Activated naive CD8-positive, alpha-beta T cell (primary cell): ENCODE results near the gene COX18.

Experiments
- H3K27ac Mint-ChIP-seq: one replicate; pipeline ENCODE4 v1.8.0; 2021; ENCODE audit warnings: mixed read lengths
- H3K27me3 Mint-ChIP-seq: one replicate; pipeline ENCODE4 v1.8.0; 2021; ENCODE audit warnings: mixed read lengths
- H3K36me3 Mint-ChIP-seq: one replicate; pipeline ENCODE4 v1.8.0; 2021; ENCODE audit warnings: mixed read lengths
- H3K4me1 Mint-ChIP-seq: one replicate; pipeline ENCODE4 v1.8.0; 2021; ENCODE audit warnings: low read depth, mixed read lengths
- H3K4me3 Mint-ChIP-seq: one replicate; pipeline ENCODE4 v1.8.0; 2021; ENCODE audit warnings: mild to moderate bottlenecking, mixed read lengths
- H3K9me3 Mint-ChIP-seq: one replicate; pipeline ENCODE4 v1.8.0; 2021; ENCODE audit warnings: low read depth, mixed read lengths

Gene COX18

DNA sequence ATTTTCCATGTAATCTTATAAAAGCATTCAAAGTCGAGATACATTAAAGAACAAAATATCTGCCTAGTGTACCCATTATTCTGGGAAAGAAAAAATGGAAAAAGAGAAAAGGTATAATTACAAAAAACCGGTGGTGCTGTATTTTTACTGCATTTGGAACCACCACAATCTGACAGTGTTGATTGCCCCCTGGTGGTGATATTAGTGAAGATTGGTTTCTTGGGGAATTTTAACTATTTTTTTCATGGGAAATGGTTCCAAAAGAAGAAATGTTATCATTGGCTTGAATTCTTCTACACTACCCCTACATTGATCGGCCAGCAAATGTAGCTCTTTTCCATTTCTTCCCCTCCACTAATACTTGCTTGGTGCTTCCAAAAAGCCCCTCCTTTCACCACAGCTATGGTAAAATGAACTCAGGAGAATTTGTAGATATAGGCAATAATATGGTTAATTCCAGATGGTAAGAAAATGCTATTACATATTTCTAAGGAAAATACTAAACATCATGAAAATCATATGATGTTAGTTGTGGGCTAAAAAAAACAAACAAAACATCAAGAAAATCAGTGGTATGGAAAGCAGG lies 50.0 kb downstream of the COX18 start:
- peaks cover 4% of the 10 kb centered on the region for H3K27me3 Mint-ChIP-seq
- no peaks in the 10 kb centered on the region for H3K4me1 Mint-ChIP-seq
- no peak overlapping the region for H3K4me3 Mint-ChIP-seq
- no peak overlapping the region for H3K27ac Mint-ChIP-seq
- H3K36me3 Mint-ChIP-seq, result no peaks in the 10 kb centered on the region
- no peaks in the 10 kb centered on the region for H3K9me3 Mint-ChIP-seq

DNA sequence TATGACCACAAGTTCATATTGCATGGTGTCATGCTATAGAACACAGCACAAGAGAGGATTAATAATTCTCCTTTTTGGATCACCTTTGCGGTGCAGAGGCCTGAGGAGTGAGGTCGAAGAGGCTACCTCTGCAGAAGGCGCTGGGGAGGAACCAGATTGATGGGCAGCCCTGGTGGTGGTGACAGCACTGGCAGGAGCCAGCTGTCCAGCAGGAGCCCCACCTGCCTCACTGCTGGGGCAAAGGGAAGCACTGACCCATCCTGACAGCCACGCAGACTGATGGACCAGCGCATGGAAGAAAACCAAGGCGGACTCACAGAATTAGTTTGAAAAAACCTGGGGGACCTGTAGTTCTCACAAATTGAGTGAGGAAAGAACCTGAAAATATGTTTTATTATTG lies 50.9 kb downstream of the COX18 start:
- Mint-ChIP-seq H3K4me1 (no peaks in the 10 kb centered on the region), H3K27me3 (peaks cover 4% of the 10 kb centered on the region), H3K27ac (no peak overlapping the region), H3K36me3 (no peaks in the 10 kb centered on the region), H3K4me3 (no peak overlapping the region), H3K9me3 (no peaks in the 10 kb centered on the region)

DNA sequence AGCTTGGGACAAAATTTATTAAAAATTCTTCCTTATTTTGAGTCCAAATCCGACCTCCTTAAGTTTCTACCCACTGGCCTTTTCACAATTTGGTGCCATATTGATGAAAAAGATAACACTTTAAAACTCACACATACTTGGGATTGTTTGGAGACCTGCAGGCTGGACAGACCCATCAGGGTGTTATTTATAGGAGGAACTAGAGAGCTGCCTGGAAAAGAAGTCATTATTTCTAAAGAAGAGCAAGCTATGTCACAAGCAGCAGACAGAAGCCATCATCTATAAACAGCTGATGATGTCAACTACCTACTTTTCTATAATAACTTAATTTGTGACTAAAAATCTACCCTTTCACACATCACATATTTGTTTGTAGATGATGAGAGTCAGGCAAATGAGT lies 56.2 kb downstream of the COX18 start:
- no peak overlapping the region for H3K27ac Mint-ChIP-seq

DNA sequence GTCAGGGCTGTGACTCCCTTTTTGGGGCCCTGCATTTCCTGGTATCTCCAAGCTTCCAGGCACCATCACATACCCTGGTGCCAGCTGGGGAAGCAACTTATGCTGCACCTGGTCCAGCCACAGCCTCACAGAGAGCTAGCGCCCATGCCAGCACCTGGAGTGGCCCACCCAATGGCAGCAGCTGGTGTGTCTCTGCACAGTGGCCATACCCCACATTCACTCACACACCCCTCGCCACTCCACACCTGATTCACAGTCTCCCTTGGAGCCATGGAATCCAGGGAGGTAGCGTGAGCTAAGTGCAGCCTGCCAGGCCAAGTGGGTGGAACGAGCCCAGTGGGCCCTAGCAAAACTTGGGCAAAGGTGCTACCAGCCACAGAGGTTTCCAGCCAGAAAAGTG lies 56.8 kb downstream of the COX18 start:
- no peak overlapping the region for H3K4me3 Mint-ChIP-seq
- peaks cover 4% of the 10 kb centered on the region for H3K36me3 Mint-ChIP-seq
- no peak overlapping the region for H3K27ac Mint-ChIP-seq
- no peaks in the 10 kb centered on the region for H3K4me1 Mint-ChIP-seq
- H3K27me3 Mint-ChIP-seq, result peaks cover 8% of the 10 kb centered on the region
- peaks cover 6% of the 10 kb centered on the region for H3K9me3 Mint-ChIP-seq

More for the DNA sequence above, 56.2 kb downstream of the COX18 start:
- Mint-ChIP-seq H3K4me1 (no peaks in the 10 kb centered on the region), H3K4me3 (no peak overlapping the region), H3K9me3 (peaks cover 6% of the 10 kb centered on the region), H3K27me3 (peaks cover 8% of the 10 kb centered on the region), H3K36me3 (peaks cover 4% of the 10 kb centered on the region)

DNA sequence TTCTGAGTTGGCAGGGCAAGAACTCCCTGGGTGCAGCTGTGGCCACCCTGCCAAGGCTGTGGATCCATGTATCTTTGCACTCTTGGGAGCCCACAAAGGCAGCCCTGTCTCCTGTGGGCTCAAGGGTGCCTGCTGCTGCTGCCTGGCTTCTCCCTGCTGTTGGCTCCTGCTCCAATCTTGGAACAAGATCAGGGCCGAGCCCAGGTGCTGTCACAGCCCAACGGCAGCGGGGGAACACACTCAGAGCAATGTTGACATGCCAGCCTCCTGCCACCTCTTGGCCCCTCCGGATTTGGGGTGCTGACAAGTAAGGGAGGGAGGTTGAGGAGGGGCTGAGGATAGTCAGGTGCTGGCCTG lies 57.9 kb downstream of the COX18 start:
- Mint-ChIP-seq H3K27me3 (peaks cover 8% of the 10 kb centered on the region), H3K4me1 (no peaks in the 10 kb centered on the region), H3K36me3 (peaks cover 4% of the 10 kb centered on the region), H3K4me3 (no peak overlapping the region), H3K27ac (no peak overlapping the region), H3K9me3 (peaks cover 6% of the 10 kb centered on the region)

DNA sequence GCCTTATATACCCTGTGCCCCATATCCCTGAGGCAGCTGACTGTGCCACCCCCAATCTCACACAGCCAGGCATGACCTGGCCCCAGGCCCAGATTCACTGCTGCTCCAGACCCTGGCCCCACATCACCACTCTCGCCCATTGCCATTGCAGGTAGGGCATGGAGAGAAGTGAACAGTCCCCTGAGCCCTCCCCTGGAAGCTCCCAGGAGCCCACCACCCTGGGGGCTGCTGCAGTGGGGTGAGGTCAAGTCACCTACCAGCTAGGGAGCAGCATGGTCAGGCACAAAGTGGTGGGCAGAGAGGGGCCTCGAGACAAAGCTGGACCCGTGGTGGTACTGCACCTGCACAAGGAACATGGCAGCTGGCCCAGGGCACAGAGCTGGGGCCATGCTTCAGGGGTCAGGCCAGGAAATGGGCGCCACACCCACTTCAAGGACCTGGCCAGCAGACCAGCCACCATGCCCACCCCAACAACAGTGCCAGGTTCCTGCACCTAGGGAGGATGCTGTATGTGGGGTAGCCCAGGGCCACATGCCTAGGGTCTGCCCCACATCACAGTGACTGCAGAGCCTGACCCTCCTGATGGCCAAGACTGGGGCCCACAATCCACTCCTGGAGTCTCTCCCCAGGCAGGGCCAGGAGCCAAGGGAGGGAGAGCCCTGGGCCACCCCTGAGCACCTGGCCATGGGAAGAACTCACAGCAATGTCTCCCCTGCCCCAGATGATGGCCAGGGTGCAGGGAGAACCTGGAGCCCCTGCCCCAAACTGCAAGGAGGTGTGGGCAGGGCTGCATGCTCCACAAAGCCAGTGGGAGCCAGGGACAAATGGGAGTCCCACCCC lies 58.5 kb downstream of the COX18 start:
- peaks cover 4% of the 10 kb centered on the region for H3K36me3 Mint-ChIP-seq
- peaks cover 6% of the 10 kb centered on the region for H3K9me3 Mint-ChIP-seq
- H3K27ac Mint-ChIP-seq, result no peak overlapping the region

DNA sequence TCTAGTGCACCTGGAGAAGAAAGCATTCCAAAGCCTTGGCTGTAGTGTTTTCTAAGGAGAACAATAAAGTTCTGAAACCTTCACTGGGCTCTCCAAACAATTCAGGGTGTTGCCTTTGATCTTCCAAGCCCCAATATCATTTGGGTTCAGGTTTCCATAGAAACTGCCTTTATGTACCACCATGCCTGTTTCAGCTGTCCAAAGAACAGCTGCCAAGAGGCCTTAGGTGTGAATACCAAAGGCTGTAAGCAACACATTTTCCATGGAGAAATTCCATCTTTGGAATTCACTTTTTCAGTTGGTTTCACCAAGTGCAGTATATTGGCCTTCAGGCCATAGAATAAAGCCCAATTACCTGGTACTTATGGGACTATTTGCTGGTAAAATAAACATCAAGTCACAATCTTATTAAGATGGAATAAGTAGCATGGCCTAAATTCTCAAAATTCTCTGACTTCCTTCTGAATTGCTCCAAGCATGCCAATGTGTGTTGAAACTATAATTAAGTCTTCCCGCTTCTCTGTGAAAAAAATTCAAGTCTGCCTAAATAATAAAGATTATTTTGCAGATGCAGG lies 61.9 kb downstream of the COX18 start:
- peaks cover 6% of the 10 kb centered on the region for H3K9me3 Mint-ChIP-seq

More for the DNA sequence above, 58.5 kb downstream of the COX18 start:
- Mint-ChIP-seq H3K27me3 (peaks cover 8% of the 10 kb centered on the region), H3K4me1 (no peaks in the 10 kb centered on the region), H3K4me3 (no peak overlapping the region)

DNA sequence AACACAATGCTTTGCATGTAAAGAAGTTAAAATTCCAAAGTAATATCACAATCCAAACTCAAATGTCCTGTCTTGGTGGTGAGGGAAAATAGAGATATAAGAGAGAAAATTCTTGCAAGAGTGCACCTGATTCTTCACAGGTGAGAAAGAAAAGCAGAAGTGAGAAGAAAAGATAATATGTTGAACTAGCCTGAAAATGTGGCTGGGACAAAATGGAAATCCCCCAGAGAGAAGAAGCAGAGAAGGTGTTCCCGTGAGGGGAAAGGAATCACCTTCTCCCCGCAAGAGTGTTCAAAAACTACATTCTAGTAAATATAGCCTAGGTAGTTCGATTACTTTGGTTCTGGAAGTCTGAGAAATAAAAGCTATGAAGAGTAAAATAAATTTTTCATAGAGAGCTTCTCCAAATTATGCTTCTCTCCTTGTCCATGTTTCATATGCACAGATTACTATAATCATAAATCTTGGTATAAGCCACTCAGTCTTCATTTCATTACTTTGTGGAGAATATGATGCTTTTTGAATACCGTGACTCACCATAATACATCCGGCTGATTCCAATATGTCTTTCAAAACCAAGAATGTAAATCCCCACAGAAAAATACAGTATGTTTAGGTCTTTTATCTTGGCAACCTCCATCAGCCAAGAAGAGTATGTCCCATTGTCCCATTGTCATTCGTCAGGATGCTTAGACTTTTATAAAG lies 63.1 kb downstream of the COX18 start:
- H3K4me1 Mint-ChIP-seq, result no peaks in the 10 kb centered on the region
- peaks cover 15% of the 10 kb centered on the region for H3K27me3 Mint-ChIP-seq
- no peak overlapping the region for H3K4me3 Mint-ChIP-seq
- peaks cover 6% of the 10 kb centered on the region for H3K9me3 Mint-ChIP-seq
- H3K27ac Mint-ChIP-seq, result no peak overlapping the region
- peaks cover 2% of the 10 kb centered on the region for H3K36me3 Mint-ChIP-seq

More for the DNA sequence above, 61.9 kb downstream of the COX18 start:
- no peak overlapping the region for H3K27ac Mint-ChIP-seq
- peaks cover 4% of the 10 kb centered on the region for H3K36me3 Mint-ChIP-seq
- H3K27me3 Mint-ChIP-seq, result peaks cover 15% of the 10 kb centered on the region
- H3K4me1 Mint-ChIP-seq, result no peaks in the 10 kb centered on the region
- H3K4me3 Mint-ChIP-seq, result no peak overlapping the region

DNA sequence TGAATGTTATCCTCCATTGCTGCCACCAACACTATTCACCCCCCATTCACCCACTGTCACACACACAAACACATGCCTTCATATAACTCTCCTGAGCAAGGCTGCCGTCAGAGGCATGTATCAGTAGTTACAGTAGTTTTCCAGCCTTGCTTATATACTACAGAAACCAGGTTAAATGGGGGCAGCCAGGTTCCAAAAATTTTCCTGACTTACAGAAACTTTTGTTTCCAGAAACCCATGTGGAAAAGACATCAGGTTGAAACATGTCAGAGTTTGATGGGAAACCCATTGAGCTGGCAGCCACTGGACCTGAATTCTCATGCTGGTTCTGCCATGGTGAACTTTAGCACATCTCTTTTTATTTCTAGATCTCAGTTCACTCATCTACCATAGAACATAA lies 64.0 kb downstream of the COX18 start:
- no peaks in the 10 kb centered on the region for H3K4me1 Mint-ChIP-seq
- H3K36me3 Mint-ChIP-seq, result peaks cover 2% of the 10 kb centered on the region
- H3K9me3 Mint-ChIP-seq, result peaks cover 6% of the 10 kb centered on the region
- peaks cover 15% of the 10 kb centered on the region for H3K27me3 Mint-ChIP-seq
- H3K27ac Mint-ChIP-seq, result no peak overlapping the region
- H3K4me3 Mint-ChIP-seq, result no peak overlapping the region
